ENCODE results near the gene SLC9A6. TPM values are rescaled to one million over a fixed set of nuclear protein-coding genes. Genes with fewer than 3 reads are reported as not detected.

The SLC9A6 gene
- total and polyA plus RNA-seq, 2 experiments from 2014 or later: 7.2 to 17.1 TPM

GRCh38 chrX:135974279-135974856 is 10.9 kb upstream of the SLC9A6 start (continued):
- TF ChIP-seq ZNF462 (CRISPR knock-in tag; IDR thresholded peaks at IDR 0.05): no peak
- no peak for TF ChIP-seq STAT1 (IDR thresholded peaks at IDR 0.05; ENCODE audit: unreplicated experiment)
- TF ChIP-seq ZNF114 (CRISPR knock-in tag; IDR thresholded peaks at IDR 0.05): no peak
- no peak for TF ChIP-seq EZH2phosphoT487 (IDR thresholded peaks at IDR 0.05; ENCODE audit: unreplicated experiment)
- TF ChIP-seq ETS1 (IDR thresholded peaks at IDR 0.05): no peak

GRCh38 chrX:135975421-135975820 is 9.8 kb upstream of the SLC9A6 start:
- H3K4me1 ChIP-seq (ENCODE audit: insufficient read depth): no peaks in the 10 kb centered on the region
- no peaks in the 10 kb centered on the region; the same call in 1 of the 2 replicates for H4K20me1 ChIP-seq (replicated peaks; ENCODE audit: insufficient read depth)
- no peaks in the 10 kb centered on the region for H3K9me2 ChIP-seq (ENCODE audit: insufficient read depth)
- DNase-seq (ENCODE audit: low spot score) (no peak), ATAC-seq (no peak)
- no peak overlapping the region for H3K4me3 ChIP-seq
- peaks cover 30% of the 10 kb centered on the region for H3K79me2 ChIP-seq (replicated peaks; ENCODE audit: insufficient read depth)
- no peaks in the 10 kb centered on the region for H3K36me3 ChIP-seq (ENCODE audit: insufficient read depth)
- H3K27ac ChIP-seq (ENCODE audit: low read depth): no peak overlapping the region
- no peaks in the 10 kb centered on the region; the same call in 2 of the 3 replicates for H3K9me3 Mint-ChIP-seq
- no peak overlapping the region for H3K27ac Mint-ChIP-seq
- H3K4me2 ChIP-seq: no peak overlapping the region
- H2AFZ ChIP-seq: no peak overlapping the region
- H3K36me3 Mint-ChIP-seq (ENCODE audit: low read depth): 0 out of 3 replicates have a peak, but pooled peaks cover 2% of the 10 kb centered on the region
- peaks cover 6% of the 10 kb centered on the region for H3K27me3 Mint-ChIP-seq (ENCODE audit: insufficient read depth, low read depth, poor library complexity)
- no peaks in the 10 kb centered on the region for H3F3A ChIP-seq (replicated peaks; ENCODE audit: low read depth)
- H3K4me3 Mint-ChIP-seq: no peak overlapping the region
- H3K27me3 ChIP-seq (ENCODE audit: insufficient read depth): no peaks in the 10 kb centered on the region
- peaks cover 16% of the 10 kb centered on the region for H3K4me1 Mint-ChIP-seq
- TF ChIP-seq POLR2AphosphoS5 (IDR thresholded peaks at IDR 0.05; ENCODE audit: low read depth): no peak
- TF ChIP-seq EZH2 (IDR thresholded peaks at IDR 0.05; ENCODE audit: low read depth, unreplicated experiment): no peak
- TF ChIP-seq ZNF462 (CRISPR knock-in tag; IDR thresholded peaks at IDR 0.05): no peak
